ENCODE measurements around the gene COTL1. TPM values are rescaled to one million over a fixed set of nuclear protein-coding genes. Genes with fewer than 3 reads are reported as not detected.

Gene COTL1
- polyA plus RNA-seq, 1 of the 3 experiments (the other 2 are of a cell fraction): 91.6 TPM

GRCh38 chr16:84555418-84556196 lies 62.3 kb downstream of the COTL1 start:
- DNase-seq: no peak
- no peaks in the 10 kb centered on the region for H3K9me2 ChIP-seq
- TF ChIP-seq GABPA (IDR thresholded peaks at IDR 0.05; ENCODE audit: low read depth) (no peak), NRF1 (IDR thresholded peaks at IDR 0.05; ENCODE audit: low read depth, low read length) (no peak), IRF3 (IDR thresholded peaks at IDR 0.05; ENCODE audit: low read depth, low read length) (no peak), YY1 (IDR thresholded peaks at IDR 0.05; ENCODE audit: low read depth) (no peak), MEF2A (IDR thresholded peaks at IDR 0.05; ENCODE audit: borderline replicate concordance, low read depth) (no peak), FOXJ3 (CRISPR knock-in tag; IDR thresholded peaks at IDR 0.05) (no peak), USF2 (IDR thresholded peaks at IDR 0.05; ENCODE audit: borderline replicate concordance, low read depth, low read length) (no peak)
- ChIA-PET CTCF (no interaction called here), POLR2A (no interaction called here)
- H3K9ac ChIP-seq: no peak overlapping the region
- no peaks in the 10 kb centered on the region for H3K4me1 ChIP-seq (ENCODE audit: control insufficient read depth in 1 of 2, insufficient read depth in 2 of 2, low read depth in 1 of 2, low read length in 1 of 2)
- no peaks in the 10 kb centered on the region for H3K27me3 ChIP-seq (ENCODE audit: insufficient read depth)
- peaks cover 6% of the 10 kb centered on the region for H3F3A ChIP-seq (replicated peaks; ENCODE audit: insufficient read depth)
- H3K36me3 ChIP-seq (replicated peaks in 1 of 2; ENCODE audit: control insufficient read depth in 1 of 2, insufficient read depth in 2 of 2, low read length in 1 of 2): no peaks in the 10 kb centered on the region
- no peaks in the 10 kb centered on the region for H3K79me2 ChIP-seq (ENCODE audit: insufficient read depth)
- 78% methylated on average over 17 of the region's 19 CpGs for WGBS (ENCODE audit: low lambda C conversion rate)
- H3K4me3 ChIP-seq (ENCODE audit: low read depth in 2 of 2, low read length in 1 of 2): no peak overlapping the region
- H3K4me2 ChIP-seq: no peak overlapping the region
- H2AFZ ChIP-seq (ENCODE audit: low read depth): no peak overlapping the region
- H3K9me3 ChIP-seq: no peaks in the 10 kb centered on the region
- H4K20me1 ChIP-seq (ENCODE audit: insufficient read depth): no peaks in the 10 kb centered on the region
- no peak overlapping the region for H3K27ac ChIP-seq (ENCODE audit: low read depth in 2 of 2, low read length in 1 of 2)

- H3K79me2 ChIP-seq (ENCODE audit: insufficient read depth): no peaks in the 10 kb centered on the region
- no peak for TF ChIP-seq FOXM1 (IDR thresholded peaks at IDR 0.05; ENCODE audit: low read depth)
- TF ChIP-seq RAD21 (IDR thresholded peaks at IDR 0.05; ENCODE audit: low read length): no peak
- ChIA-PET POLR2A (no interaction called here), CTCF (interaction anchor here (0.9 kb wide), 1 partner anchor 68 kb away, joined by 3 read pairs; no protein-coding TSS in a partner anchor)
- 90% methylated on average over 11 of the region's 11 CpGs for WGBS (ENCODE audit: low lambda C conversion rate)
- no peak overlapping the region for H3K4me3 ChIP-seq (ENCODE audit: low read depth in 2 of 2, low read length in 1 of 2)
- H3K27ac ChIP-seq (ENCODE audit: low read depth in 2 of 2, low read length in 1 of 2): no peak overlapping the region
- H3K9ac ChIP-seq: no peak overlapping the region
- H3K9me3 ChIP-seq: no peaks in the 10 kb centered on the region
- H4K20me1 ChIP-seq (ENCODE audit: insufficient read depth): no peaks in the 10 kb centered on the region
- H2AFZ ChIP-seq (ENCODE audit: low read depth): no peak overlapping the region
- no peak for DNase-seq
- no peaks in the 10 kb centered on the region for H3K9me2 ChIP-seq
- H3K36me3 ChIP-seq (replicated peaks in 1 of 2; ENCODE audit: control insufficient read depth in 1 of 2, insufficient read depth in 2 of 2, low read length in 1 of 2): no peaks in the 10 kb centered on the region
- peaks cover 6% of the 10 kb centered on the region for H3F3A ChIP-seq (replicated peaks; ENCODE audit: insufficient read depth)
- H3K4me1 ChIP-seq (ENCODE audit: control insufficient read depth in 1 of 2, insufficient read depth in 2 of 2, low read depth in 1 of 2, low read length in 1 of 2): no peaks in the 10 kb centered on the region
- no peaks in the 10 kb centered on the region for H3K27me3 ChIP-seq (ENCODE audit: insufficient read depth)
- H3K4me2 ChIP-seq: no peak overlapping the region
These were observed 63.1 kb downstream of the COTL1 start for GRCh38 chr16:84554627-84555328.

All from SK-N-SH (cell line).